ENCODE measurements around the gene SNX21. TPM values are rescaled to one million over a fixed set of nuclear protein-coding genes. Genes with fewer than 3 reads are reported as not detected.

SNX21 gene
- total RNA-seq = 10 to 100 TPM; 18.0 to 18.8 TPM
- polyA plus RNA-seq (2013, experiment 1 of 2) = 9.3 TPM
- polyA plus RNA-seq (2013, experiment 2 of 2) = 10.5 TPM
- long read RNA-seq, experiment 1, partial matches to known transcripts = 0 of 7 reads
- long read RNA-seq, experiment 1, other reads (novel, unspliced or antisense) = 7 of 7 reads
- long read RNA-seq, experiment 2, partial matches to known transcripts = 0 of 18 reads
- long read RNA-seq, experiment 2, other reads (novel, unspliced or antisense) = 6 of 18 reads
- long read RNA-seq, experiment 3, transcript SNX21-204 (3 exons, 1,824 nt) = major isoform, 28 of 59 reads
- long read RNA-seq, experiment 3, transcript SNX21-202 (3 exons, 3,106 nt) = minor isoform, 6 of 59 reads
- long read RNA-seq, experiment 3, partial matches to known transcripts = 5 of 59 reads
- long read RNA-seq, experiment 3, other reads (novel, unspliced or antisense) = 12 of 59 reads
- long read RNA-seq, experiment 4, partial matches to known transcripts = 0 of 4 reads
- long read RNA-seq, experiment 4, other reads (novel, unspliced or antisense) = 2 of 4 reads

- Histone ChIP-seq H3K9ac (ENCODE audit: extremely low read depth, low read length, poor library complexity, severe bottlenecking) (peak within 1 kb of the TSS; percentile 1), H3K9me3 (ENCODE audit: control insufficient read depth, low read length) (no peaks in the 10 kb centered on the region), H3K36me3 (ENCODE audit: control insufficient read depth, insufficient read depth, low read length) (peaks cover 4% of the 10 kb centered on the region), H3K4me1 (ENCODE audit: control insufficient read depth, insufficient read depth, low read length) (peaks cover 6% of the 10 kb centered on the region), H3K4me3 (ENCODE audit: low read length) (peak within 1 kb of the TSS; percentile 79), H3K27ac (ENCODE audit: low read depth, low read length) (peak within 1 kb of the TSS; percentile 42), H3K27me3 (ENCODE audit: control insufficient read depth, insufficient read depth, low read length, poor library complexity, severe bottlenecking) (no peaks in the 10 kb centered on the region)
- WGBS, 2 experiments (ENCODE audit: insufficient coverage in 1 of 2, insufficient read length in 1 of 2) = 18 to 90% methylated on average over 5 to 35 of the region's 35 CpGs
- Mint-ChIP-seq H3K9me3 (no peaks in the 10 kb centered on the region), H3K4me1 (peaks cover 14% of the 10 kb centered on the region), H3K27me3 (ENCODE audit: insufficient read depth) (no peaks in the 10 kb centered on the region), H3K36me3 (ENCODE audit: low read depth) (peaks cover 3% of the 10 kb centered on the region), H3K27ac (peak within 1 kb of the TSS; percentile 95), H3K4me3 (peak within 1 kb of the TSS; percentile 65)
- DNase-seq = peak; percentile 94
- no peak for TF ChIP-seq CTCF (conservative IDR thresholded peaks at IDR 0.05)
Observed at GRCh38 chr20:45833030-45833882, at the start of gene SNX21. TSS of gene SNX21 (plus strand) at chr20:45833799. CDS start at chr20:45833920, 121 bp downstream.

DNA sequence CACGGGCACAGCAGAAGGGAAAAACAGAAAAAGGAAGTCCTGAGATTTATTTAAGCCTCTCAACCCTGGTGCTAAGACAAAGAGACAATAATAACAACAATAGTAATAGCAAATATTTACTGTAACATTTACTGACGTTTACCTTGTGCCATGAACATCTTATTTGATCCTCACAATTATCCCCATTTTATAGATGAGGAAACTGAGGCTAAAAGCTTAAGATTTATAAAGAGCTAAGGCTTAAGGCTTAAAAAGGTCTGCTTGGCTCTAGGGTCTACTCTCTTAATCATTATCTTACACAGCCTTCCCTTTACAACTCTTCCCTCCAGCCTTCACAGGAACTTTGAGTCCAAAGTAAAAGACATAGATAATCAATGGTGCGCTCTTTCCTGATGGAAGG, 45.2 kb upstream of the SNX21 start:
- Histone ChIP-seq H3K4me1 (ENCODE audit: control insufficient read depth, insufficient read depth, low read length) (peaks cover 4% of the 10 kb centered on the region), H3K9ac (ENCODE audit: extremely low read depth, low read length, poor library complexity, severe bottlenecking) (no peak overlapping the region), H3K36me3 (ENCODE audit: control insufficient read depth, insufficient read depth, low read length) (no peaks in the 10 kb centered on the region), H3K27me3 (ENCODE audit: control insufficient read depth, insufficient read depth, low read length, poor library complexity, severe bottlenecking) (no peaks in the 10 kb centered on the region), H3K27ac (ENCODE audit: low read depth, low read length) (no peak overlapping the region), H3K4me3 (ENCODE audit: low read length) (no peak overlapping the region), H3K9me3 (ENCODE audit: control insufficient read depth, low read length) (no peaks in the 10 kb centered on the region)
- no peak for TF ChIP-seq CTCF (conservative IDR thresholded peaks at IDR 0.05)
- DNase-seq = no peak
- Mint-ChIP-seq H3K27me3 (ENCODE audit: insufficient read depth) (no peaks in the 10 kb centered on the region), H3K9me3 (no peaks in the 10 kb centered on the region), H3K4me1 (peaks cover 7% of the 10 kb centered on the region), H3K27ac (no peak overlapping the region), H3K4me3 (no peak overlapping the region), H3K36me3 (ENCODE audit: low read depth) (peaks cover 3% of the 10 kb centered on the region)
- 86% methylated on average over 3 of the region's 3 CpGs; no CpG with 5 or more reads in 1 of the 2 experiments for WGBS, 2 experiments (ENCODE audit: insufficient coverage in 1 of 2, insufficient read length in 1 of 2)

DNA sequence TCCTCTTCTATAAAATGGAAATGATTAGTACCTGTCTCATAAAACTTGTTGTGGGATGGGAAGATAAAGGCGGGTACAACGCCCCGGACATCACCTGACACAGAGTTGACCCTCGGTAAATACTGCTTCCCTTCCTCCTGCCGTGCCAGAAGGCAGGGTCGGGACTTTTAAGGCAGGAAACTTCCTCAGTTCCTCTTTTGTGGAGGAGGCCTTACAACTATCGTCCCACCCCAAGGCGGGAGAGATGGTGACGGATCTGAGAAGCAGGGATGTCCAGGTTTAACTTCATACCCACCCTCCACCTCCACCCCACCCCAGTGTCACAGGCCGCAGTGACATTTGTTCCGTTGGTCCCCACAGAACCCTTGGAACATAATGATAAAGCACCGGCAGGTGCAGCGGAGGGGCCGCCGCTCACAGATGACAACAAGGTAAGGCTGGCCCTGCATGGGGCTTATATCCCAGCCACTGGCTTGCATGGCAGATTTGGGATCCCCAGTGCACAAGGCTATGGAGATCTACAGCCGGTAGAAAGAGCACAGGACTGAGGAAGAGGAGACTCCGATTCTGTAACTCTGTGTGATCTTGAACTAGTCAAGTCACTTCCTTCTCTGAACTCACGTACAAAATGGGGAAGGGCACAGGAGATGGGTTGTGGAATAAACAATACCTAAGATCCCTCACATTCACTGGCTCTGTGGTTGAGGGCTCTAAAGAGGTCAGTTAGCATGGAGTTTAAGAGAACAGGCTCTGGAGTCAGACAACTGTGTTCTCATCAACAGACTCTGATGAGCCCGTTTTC, 41.1 kb upstream of the SNX21 start:
- peak overlapping the region; percentile 38 for H3K27ac ChIP-seq (ENCODE audit: low read depth, low read length)

More for the DNA sequence above, 41.1 kb upstream of the SNX21 start:
- no peak for TF ChIP-seq CTCF (conservative IDR thresholded peaks at IDR 0.05)
- Histone ChIP-seq H3K27me3 (ENCODE audit: control insufficient read depth, insufficient read depth, low read length, poor library complexity, severe bottlenecking) (no peaks in the 10 kb centered on the region), H3K4me1 (ENCODE audit: control insufficient read depth, insufficient read depth, low read length) (peaks cover 4% of the 10 kb centered on the region), H3K9me3 (ENCODE audit: control insufficient read depth, low read length) (no peaks in the 10 kb centered on the region), H3K9ac (ENCODE audit: extremely low read depth, low read length, poor library complexity, severe bottlenecking) (peak overlapping the region; percentile 86), H3K4me3 (ENCODE audit: low read length) (peak overlapping the region; percentile 92), H3K36me3 (ENCODE audit: control insufficient read depth, insufficient read depth, low read length) (peaks cover 33% of the 10 kb centered on the region)
- Mint-ChIP-seq H3K9me3 (no peaks in the 10 kb centered on the region), H3K36me3 (ENCODE audit: low read depth) (peaks cover 34% of the 10 kb centered on the region), H3K4me3 (peak overlapping the region; percentile 81), H3K27ac (peak overlapping the region; percentile 88), H3K4me1 (peaks cover 7% of the 10 kb centered on the region), H3K27me3 (ENCODE audit: insufficient read depth) (no peaks in the 10 kb centered on the region)
- DNase-seq = no peak
- 49 to 69% methylated on average over 4 to 19 of the region's 19 CpGs for WGBS, 2 experiments (ENCODE audit: insufficient coverage in 1 of 2, insufficient read length in 1 of 2)
